DOHH2 (cell line): ENCODE data around the gene ABCB11.

Source experiments
- CTCF ChIP-seq: fragments of 200-600 bp; sonication (generic); IDR thresholded peaks from one replicate; pipeline ENCODE4 v1.5.1; 2014; ENCODE audit warnings: antibody characterized with exemption, mild to moderate bottlenecking, low read depth, low read length; ENCODE audit not compliant: poor library complexity, severe bottlenecking
- EZH2phosphoT487 ChIP-seq: fragments of 200-600 bp; sonication (generic); IDR thresholded peaks from 2 replicates; pipeline ENCODE4 v1.6.1; 2017; ENCODE audit warnings: borderline replicate concordance, mild to moderate bottlenecking, antibody characterized with exemption, low read length, moderate library complexity, mixed read lengths

- TF ChIP-seq CTCF, result no peak
- no peak for TF ChIP-seq EZH2phosphoT487
Measured at GRCh38 chr2:168981651-168982050, 49.5 kb downstream of the ABCB11 start.
